Measurements from ENCODE around the gene HOATZ.

Gene HOATZ

DNA sequence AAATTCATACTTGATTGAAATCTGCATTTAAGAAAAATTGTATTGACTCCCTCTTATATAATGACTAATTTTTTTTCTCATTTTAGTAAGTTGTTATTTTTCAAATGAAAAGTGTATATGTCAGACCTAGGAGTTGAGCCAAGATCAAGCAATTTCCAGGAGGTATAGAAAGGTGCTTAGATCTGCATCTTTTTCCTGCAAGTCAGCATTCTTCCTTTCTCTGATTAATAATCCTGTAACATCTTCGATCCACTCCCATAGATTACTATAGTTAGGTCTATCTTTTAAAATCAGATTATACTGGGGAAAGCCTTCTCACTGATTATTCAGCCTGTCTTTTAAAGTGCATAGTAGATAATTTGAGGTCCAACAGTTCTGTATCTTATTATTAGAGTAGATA is 12.7 kb downstream of the HOATZ start:
- TF ChIP-seq, protein P1, sequence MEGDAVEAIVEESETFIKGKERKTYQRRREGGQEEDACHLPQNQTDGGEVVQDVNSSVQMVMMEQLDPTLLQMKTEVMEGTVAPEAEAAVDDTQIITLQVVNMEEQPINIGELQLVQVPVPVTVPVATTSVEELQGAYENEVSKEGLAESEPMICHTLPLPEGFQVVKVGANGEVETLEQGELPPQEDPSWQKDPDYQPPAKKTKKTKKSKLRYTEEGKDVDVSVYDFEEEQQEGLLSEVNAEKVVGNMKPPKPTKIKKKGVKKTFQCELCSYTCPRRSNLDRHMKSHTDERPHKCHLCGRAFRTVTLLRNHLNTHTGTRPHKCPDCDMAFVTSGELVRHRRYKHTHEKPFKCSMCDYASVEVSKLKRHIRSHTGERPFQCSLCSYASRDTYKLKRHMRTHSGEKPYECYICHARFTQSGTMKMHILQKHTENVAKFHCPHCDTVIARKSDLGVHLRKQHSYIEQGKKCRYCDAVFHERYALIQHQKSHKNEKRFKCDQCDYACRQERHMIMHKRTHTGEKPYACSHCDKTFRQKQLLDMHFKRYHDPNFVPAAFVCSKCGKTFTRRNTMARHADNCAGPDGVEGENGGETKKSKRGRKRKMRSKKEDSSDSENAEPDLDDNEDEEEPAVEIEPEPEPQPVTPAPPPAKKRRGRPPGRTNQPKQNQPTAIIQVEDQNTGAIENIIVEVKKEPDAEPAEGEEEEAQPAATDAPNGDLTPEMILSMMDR (IDR thresholded peaks at IDR 0.05; ENCODE audit: low read depth, low read length) = no peak
- no peak for DNase-seq
- H3K36me3 ChIP-seq = no peaks in the 10 kb centered on the region
- no peaks in the 10 kb centered on the region for H3K27me3 ChIP-seq (ENCODE audit: insufficient read depth, low read depth, severe bottlenecking)
- no peak overlapping the region for H3K27ac ChIP-seq
- no peak overlapping the region for H3K4me3 ChIP-seq (ENCODE audit: low read depth, low read length)
- H3K9me3 ChIP-seq (ENCODE audit: severe bottlenecking) = no peaks in the 10 kb centered on the region

DNA sequence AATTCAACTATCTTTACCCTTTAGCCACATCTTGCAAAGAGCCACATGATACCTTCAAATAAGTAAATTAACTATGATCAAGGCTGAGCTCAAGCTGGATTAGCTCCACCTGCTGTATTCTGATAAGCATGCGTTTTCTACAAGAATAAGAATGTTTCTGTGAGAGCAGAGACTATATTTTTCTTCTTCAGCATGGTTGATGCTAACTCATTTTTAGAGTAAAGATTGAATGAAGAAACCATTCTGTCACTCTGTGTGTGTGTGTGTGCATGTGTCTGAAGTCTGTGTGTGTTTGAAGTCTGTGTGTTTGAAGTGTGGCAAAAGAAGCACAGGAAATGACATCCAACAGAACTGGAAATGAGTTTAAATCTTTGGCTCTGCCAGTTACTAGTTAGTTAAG is 14.0 kb downstream of the HOATZ start:
- Histone ChIP-seq H3K36me3 (no peaks in the 10 kb centered on the region), H3K9me3 (ENCODE audit: severe bottlenecking) (no peaks in the 10 kb centered on the region), H3K4me3 (ENCODE audit: low read depth, low read length) (no peak overlapping the region), H3K27ac (no peak overlapping the region), H3K27me3 (ENCODE audit: insufficient read depth, low read depth, severe bottlenecking) (no peaks in the 10 kb centered on the region)
- TF ChIP-seq, protein P1 (IDR thresholded peaks at IDR 0.05; ENCODE audit: low read depth, low read length) = no peak
- DNase-seq = no peak

DNA sequence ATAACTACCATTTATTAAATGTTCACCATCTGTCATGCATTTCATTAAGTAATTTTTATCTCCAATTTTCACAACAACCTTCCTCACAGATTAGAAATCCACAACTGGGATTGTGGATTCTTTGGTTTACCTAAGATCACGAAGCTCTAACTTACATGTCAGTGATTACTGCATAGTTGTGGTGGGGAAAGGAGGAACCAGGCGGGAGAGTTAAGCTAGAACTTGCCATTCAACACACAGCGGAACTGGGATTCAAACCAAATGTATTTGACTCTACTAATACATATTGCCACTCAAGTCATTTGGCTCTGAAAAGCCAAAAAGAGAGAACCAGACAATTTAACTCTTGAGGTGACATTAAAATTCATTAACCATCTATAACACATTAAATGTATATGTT is 15.5 kb downstream of the HOATZ start:
- TF ChIP-seq, protein P1 (IDR thresholded peaks at IDR 0.05; ENCODE audit: low read depth, low read length) = no peak
- H3K9me3 ChIP-seq (ENCODE audit: severe bottlenecking) = no peaks in the 10 kb centered on the region
- H3K36me3 ChIP-seq = no peaks in the 10 kb centered on the region
- no peaks in the 10 kb centered on the region for H3K27me3 ChIP-seq (ENCODE audit: insufficient read depth, low read depth, severe bottlenecking)
- H3K4me3 ChIP-seq (ENCODE audit: low read depth, low read length) = no peak overlapping the region
- DNase-seq = no peak
- H3K27ac ChIP-seq = no peak overlapping the region

DNA sequence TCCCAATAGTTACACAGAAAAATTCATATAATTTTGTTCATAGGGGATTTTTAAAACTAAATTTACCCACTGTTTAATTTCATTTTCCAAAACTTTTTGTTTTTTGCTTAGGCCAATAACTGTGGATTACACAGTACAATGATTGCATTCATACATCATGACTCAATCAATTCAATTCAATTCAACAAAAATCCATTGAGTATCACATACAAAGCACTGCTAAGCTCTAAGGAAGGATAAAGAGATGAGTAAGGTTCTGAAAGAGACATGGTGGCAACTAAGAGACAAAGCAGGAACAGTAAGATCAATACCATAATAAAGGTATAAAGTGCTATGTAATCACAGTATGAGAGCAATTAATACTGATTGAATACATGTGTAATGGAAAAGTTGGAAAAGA is 16.6 kb downstream of the HOATZ start:
- DNase-seq = no peak

DNA sequence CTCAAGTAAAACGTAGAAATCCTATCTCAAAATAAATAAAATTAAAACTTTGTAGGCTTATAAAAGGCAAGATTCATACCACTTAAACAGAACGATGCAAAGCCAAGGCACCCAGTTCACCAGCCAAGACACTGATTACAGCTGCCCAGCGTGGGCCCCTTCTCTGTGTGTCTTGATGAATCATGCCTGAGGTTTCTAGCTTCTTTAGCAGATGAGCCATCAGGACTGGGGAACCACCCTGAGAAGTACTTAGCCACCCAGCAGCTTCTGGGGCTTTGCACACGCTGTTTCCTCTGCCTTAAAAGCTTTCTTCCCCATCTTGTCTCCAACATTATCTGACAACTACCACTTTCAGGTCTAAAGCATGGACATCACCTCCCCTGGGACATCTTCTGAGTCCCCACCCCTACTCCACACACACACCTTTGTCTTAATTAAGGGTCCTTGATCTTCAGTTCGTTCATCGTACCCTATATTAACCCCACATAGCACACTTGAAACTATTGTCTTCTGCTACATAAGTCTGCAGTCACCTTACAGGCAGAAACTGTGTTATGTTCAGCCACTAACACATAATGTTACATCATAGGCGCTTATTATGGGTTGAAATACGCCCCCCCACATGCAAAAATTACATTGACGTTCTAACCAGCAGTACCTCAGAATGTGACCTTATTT is 17.2 kb downstream of the HOATZ start:
- Histone ChIP-seq H3K9me3 (ENCODE audit: severe bottlenecking) (no peaks in the 10 kb centered on the region), H3K36me3 (no peaks in the 10 kb centered on the region), H3K4me3 (ENCODE audit: low read depth, low read length) (no peak overlapping the region), H3K27me3 (ENCODE audit: insufficient read depth, low read depth, severe bottlenecking) (no peaks in the 10 kb centered on the region), H3K27ac (no peak overlapping the region)
- TF ChIP-seq, protein P1 (IDR thresholded peaks at IDR 0.05; ENCODE audit: low read depth, low read length) = no peak
- DNase-seq = no peak

More for the DNA sequence above, 16.6 kb downstream of the HOATZ start:
- H3K27ac ChIP-seq = no peak overlapping the region
- H3K27me3 ChIP-seq (ENCODE audit: insufficient read depth, low read depth, severe bottlenecking) = no peaks in the 10 kb centered on the region
- H3K9me3 ChIP-seq (ENCODE audit: severe bottlenecking) = no peaks in the 10 kb centered on the region
- no peak overlapping the region for H3K4me3 ChIP-seq (ENCODE audit: low read depth, low read length)
- H3K36me3 ChIP-seq = no peaks in the 10 kb centered on the region
- TF ChIP-seq, protein P1 (IDR thresholded peaks at IDR 0.05; ENCODE audit: low read depth, low read length) = no peak

DNA sequence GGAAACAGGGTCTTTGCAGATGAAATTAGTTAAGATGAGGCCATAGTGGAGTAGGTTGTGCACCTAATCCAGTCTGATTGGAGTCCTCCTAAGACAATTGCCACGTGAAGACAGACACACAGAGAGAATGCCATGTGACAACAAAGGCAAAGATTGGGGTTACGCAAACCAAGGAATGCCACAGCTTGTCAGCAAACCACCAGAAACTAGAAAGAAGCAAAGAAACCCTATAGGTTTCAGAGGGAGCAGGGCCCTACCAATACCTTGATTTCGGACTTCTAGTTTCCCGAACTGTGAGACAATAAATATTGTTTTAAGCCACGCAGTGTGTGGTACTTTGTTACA is 17.8 kb downstream of the HOATZ start:
- TF ChIP-seq, protein P1 (IDR thresholded peaks at IDR 0.05; ENCODE audit: low read depth, low read length) = no peak
- Histone ChIP-seq H3K9me3 (ENCODE audit: severe bottlenecking) (no peaks in the 10 kb centered on the region), H3K36me3 (no peaks in the 10 kb centered on the region), H3K27me3 (ENCODE audit: insufficient read depth, low read depth, severe bottlenecking) (no peaks in the 10 kb centered on the region), H3K4me3 (ENCODE audit: low read depth, low read length) (no peak overlapping the region), H3K27ac (no peak overlapping the region)
- no peak for DNase-seq
